Right lobe of liver (tissue), 6 donors: ENCODE data around the gene CFAP46. TPM values are rescaled to one million over a fixed set of nuclear protein-coding genes. Genes with fewer than 3 reads are reported as not detected.

ENCODE experiments used
- ATAC-seq, 4 donors: fragments of 200-7000 bp; cut with Tn5 transposase; one replicate each; pipeline ENCODE4 v1.9.1; 2020; ENCODE audit warnings: mild to moderate bottlenecking in 4 of 4, moderate library complexity in 4 of 4
- DNase-seq, 3 donors: peaks; one replicate each; pipeline ENCODE4 v3.0.0-alpha.2; 2020
- H3K27ac ChIP-seq, 3 donors: fragments of 200-600 bp; one replicate each; pipeline ENCODE4 v1.8.0; 2022
- H3K27me3 ChIP-seq, 2 donors: fragments of 200-600 bp; one replicate each; pipeline ENCODE4 v1.8.0; 2022
- H3K36me3 ChIP-seq, 4 donors: fragments of 200-600 bp; sonication (generic) in 1 of 4; one replicate each; pipeline versions ENCODE4 v1.5.1 to v1.8.0; 2017 to 2022; ENCODE audit warnings: control low read depth in 1 of 4
- H3K4me1 ChIP-seq, 4 donors: fragments of 200-600 bp; sonication (generic) in 1 of 4; one replicate each; pipeline versions ENCODE4 v1.5.1 to v1.8.0; 2017 to 2022; ENCODE audit warnings: control low read depth in 1 of 4
- H3K4me3 ChIP-seq, 3 donors: fragments of 200-600 bp; one replicate each; pipeline ENCODE4 v1.8.0; 2022
- H3K9me3 ChIP-seq, 4 donors: fragments of 200-600 bp; sonication (generic) in 1 of 4; one replicate each; pipeline versions ENCODE4 v1.5.1 to v1.8.0; 2017 to 2022; ENCODE audit warnings: control low read depth in 1 of 4
- CTCF ChIP-seq, 4 donors: fragments of 200-600 bp in 3 of 4; fragments of 450-650 bp in 1 of 4; IDR thresholded peaks; one replicate each; pipeline versions ENCODE4 v1.5.1 to v1.8.0; 2016 to 2022; ENCODE audit warnings: antibody characterized with exemption in 4 of 4, mild to moderate bottlenecking in 2 of 4
- POLR2A ChIP-seq: fragments of 450-650 bp; IDR thresholded peaks from one replicate; pipeline ENCODE4 v1.6.1; 2017; ENCODE audit warnings: antibody characterized with exemption, mild to moderate bottlenecking
- WGBS: methylation state at CpG from one replicate; pipeline ENCODE4 v1.1.6; 2018; ENCODE audit warnings: low coverage, low lambda C conversion rate; ENCODE audit not compliant: insufficient coverage; ENCODE audit errors: missing lambda C conversion rate; 5-methylcytosine and 5-hydroxymethylcytosine counted together
- intact Hi-C, 2 donors: fragments of 100-400 bp; cut with DNase I; formaldehyde crosslinking; loops; one replicate each; pipeline versions ENCODE4 v1.11.2 to v1.14.1; 2022
- total RNA-seq, 6 experiments: library from RNA; depleted of rRNA in 2 of 6; stranded (reverse); fragments of >200 nt in 2 of 6; fragmentation: NEBNext Ultra II Directional in 3 of 6; extraction: Animal tissue kit (Norgen Biotek cat#: 25700) in 3 of 6; gene quantifications; one replicate each; pipeline versions ENCODE4 v1.1.0 to v1.2.4, GENCODE V29; 2016 to 2023
- donor health status: DM: no; HTN: yes; CAD: no.
- donor health status: DM: no; HTN: no; CAD: no.
- donor health status: DM: no; HTN: no; CAD: no.
- donor health status: DM: no; HTN: yes; CAD: no.
- donor health status: DM: no; HTN: yes; CAD: no.

CFAP46 gene
- total RNA-seq, 6 experiments from 2014 or later, result 0.16 to 0.67 (median 0.32) TPM

GRCh38 chr10:132953428-132953827, 11.1 kb upstream of the CFAP46 start:
- Histone ChIP-seq H3K4me1 (no peaks in the 10 kb centered on the region), H3K36me3 (no peaks in the 10 kb centered on the region), H3K27ac (no peak overlapping the region), H3K9me3 (no peaks in the 10 kb centered on the region), H3K4me3 (no peak overlapping the region), H3K27me3 (peaks cover 0 to 3% of the 10 kb centered on the region in 2 donors)
- DNase-seq (no peak), ATAC-seq (no peak)
- intact Hi-C loops, result no loop called here
- TF ChIP-seq POLR2A (no peak), CTCF (IDR thresholded peaks at IDR 0.05) (no peak)
- WGBS, result 12% methylated on average over 5 of the region's 5 CpGs

- Histone ChIP-seq H3K27me3 (peaks cover 0 to 3% of the 10 kb centered on the region in 2 donors), H3K36me3 (no peaks in the 10 kb centered on the region), H3K4me1 (no peaks in the 10 kb centered on the region), H3K27ac (no peak overlapping the region), H3K9me3 (no peaks in the 10 kb centered on the region), H3K4me3 (no peak overlapping the region)
- 65% methylated on average over 6 of the region's 12 CpGs for WGBS
- TF ChIP-seq POLR2A, result no peak
- TF ChIP-seq CTCF (IDR thresholded peaks at IDR 0.05), result no peak
- DNase-seq (no peak), ATAC-seq (peak in 1 of 4 donors; percentile 21)
- intact Hi-C loops, result no loop called here
These were observed 9.6 kb upstream of the CFAP46 start for GRCh38 chr10:132951926-132952325.

- H3K36me3 ChIP-seq, result no peaks in the 10 kb centered on the region
- no peaks in the 10 kb centered on the region for H3K9me3 ChIP-seq
- H3K27me3 ChIP-seq, result no peaks in the 10 kb centered on the region
- no peak for DNase-seq
- no peak for ATAC-seq
- H3K4me3 ChIP-seq, result no peak overlapping the region
- H3K27ac ChIP-seq, result no peak overlapping the region
- intact Hi-C loops, result no loop called here
- 70% methylated on average over 7 of the region's 10 CpGs for WGBS
- TF ChIP-seq POLR2A, result no peak
- TF ChIP-seq CTCF (IDR thresholded peaks at IDR 0.05), result no peak
- H3K4me1 ChIP-seq, result no peaks in the 10 kb centered on the region
These were observed 6.0 kb upstream of the CFAP46 start for GRCh38 chr10:132948351-132948750.

- ATAC-seq (no peak), DNase-seq (no peak)
- WGBS, result 70% methylated on average over 6 of the region's 6 CpGs
- no peak for TF ChIP-seq POLR2A
- Histone ChIP-seq H3K27ac (no peak overlapping the region), H3K9me3 (no peaks in the 10 kb centered on the region), H3K4me1 (no peaks in the 10 kb centered on the region), H3K27me3 (peaks cover 0 to 3% of the 10 kb centered on the region in 2 donors), H3K4me3 (no peak overlapping the region), H3K36me3 (no peaks in the 10 kb centered on the region)
- intact Hi-C loops, result no loop called here
These were observed 5.5 kb upstream of the CFAP46 start for GRCh38 chr10:132947843-132948242.

- H3K36me3 ChIP-seq, result no peaks in the 10 kb centered on the region
- H3K27me3 ChIP-seq, result peaks cover 0 to 6% of the 10 kb centered on the region in 2 donors
- DNase-seq, result no peak
- 47% methylated on average over 5 of the region's 5 CpGs for WGBS
- H3K4me3 ChIP-seq, result no peak overlapping the region
- peaks cover 0 to 6% (median 0%) of the 10 kb centered on the region in 4 donors for H3K4me1 ChIP-seq
- H3K27ac ChIP-seq, result no peak overlapping the region
- intact Hi-C loops, result no loop called here
- no peak for TF ChIP-seq POLR2A
- TF ChIP-seq CTCF (IDR thresholded peaks at IDR 0.05), result no peak
- ATAC-seq, result no peak
- H3K9me3 ChIP-seq, result no peaks in the 10 kb centered on the region
These were observed 4.6 kb upstream of the CFAP46 start for GRCh38 chr10:132946806-132947546.
